ENCODE measurements around the gene LRCH1.
"Not testable (repeated sequence)": the region's sequence is repeated elsewhere in the genome, so short reads cannot be mapped to it uniquely, and the experiment has no call there.

LRCH1 gene

GRCh38 chr13:46552889-46553520 lies at the start of gene LRCH1:
TSS of gene LRCH1 (plus strand) at chr13:46553170. CDS start at chr13:46553397, 227 bp downstream.
- peak; percentile 91 for DNase-seq

- no peak for DNase-seq
These were observed 48.9 kb upstream of the LRCH1 start for GRCh38 chr13:46504036-46504435.

GRCh38 chr13:46507981-46508380 lies 45.0 kb upstream of the LRCH1 start:
- DNase-seq: no peak

- peak; percentile 22 for DNase-seq
These were observed 43.0 kb upstream of the LRCH1 start for GRCh38 chr13:46509981-46510380.

- no peak for DNase-seq
These were observed 37.2 kb upstream of the LRCH1 start for GRCh38 chr13:46515803-46516202.

- DNase-seq: peak; percentile 54
These were observed 36.2 kb upstream of the LRCH1 start for GRCh38 chr13:46516599-46517338.

- not testable (repeated sequence) for DNase-seq
These were observed 35.2 kb upstream of the LRCH1 start for GRCh38 chr13:46517748-46518147.

- DNase-seq: no peak
These were observed 33.8 kb upstream of the LRCH1 start for GRCh38 chr13:46519182-46519581.

- no peak for DNase-seq
These were observed 32.8 kb upstream of the LRCH1 start for GRCh38 chr13:46520166-46520565.

GRCh38 chr13:46521486-46521885 lies 31.5 kb upstream of the LRCH1 start:
- no peak for DNase-seq

- peak; percentile 78 for DNase-seq
These were observed 30.8 kb upstream of the LRCH1 start for GRCh38 chr13:46521921-46522747.

GRCh38 chr13:46522748-46523030 lies 30.3 kb upstream of the LRCH1 start:
- no peak for DNase-seq

- peak; percentile 10 for DNase-seq
These were observed 28.8 kb upstream of the LRCH1 start for GRCh38 chr13:46523972-46524752.

- peak; percentile 65 for DNase-seq
These were observed 26.8 kb upstream of the LRCH1 start for GRCh38 chr13:46526100-46526735.

- peak; percentile 38 for DNase-seq
These were observed 26.2 kb upstream of the LRCH1 start for GRCh38 chr13:46526740-46527139.

- DNase-seq: peak; percentile 37
These were observed 25.7 kb upstream of the LRCH1 start for GRCh38 chr13:46527237-46527636.

GRCh38 chr13:46529216-46529919 lies 23.6 kb upstream of the LRCH1 start:
- no peak for DNase-seq

- DNase-seq: no peak
These were observed 22.7 kb upstream of the LRCH1 start for GRCh38 chr13:46530084-46530935.

- no peak for DNase-seq
These were observed 21.0 kb upstream of the LRCH1 start for GRCh38 chr13:46531953-46532352.

GRCh38 chr13:46535002-46535401 lies 18.0 kb upstream of the LRCH1 start:
- DNase-seq: no peak

GRCh38 chr13:46535825-46536224 lies 17.1 kb upstream of the LRCH1 start:
- no peak for DNase-seq

Measured in NCI-H69 (cell line).